Pancreas (tissue), 10 donors: Measurements from ENCODE around the gene MAML3. TPM values are rescaled to one million over a fixed set of nuclear protein-coding genes. Genes with fewer than 3 reads are reported as not detected.

Experiments
- ATAC-seq, 4 donors: fragments of 200-7000 bp; cut with Tn5 transposase; one replicate each; pipeline versions ENCODE4 v1.8.0 to v1.9.1; 2020; ENCODE audit warnings: mild to moderate bottlenecking in 4 of 4, moderate library complexity in 4 of 4
- DNase-seq, 6 donors: peaks; one replicate each; pipeline ENCODE4 v3.0.0-alpha.2; 2020
- FAIRE-seq: peaks from 2 replicates; lab custom pipeline; 2012; peaks lifted over from hg19 to GRCh38; lab: Jason Lieb, UNC
- H3K27ac ChIP-seq, 4 donors: fragments of 200-600 bp; sonication (generic); 1 replicate in 3 of 4; 2 replicates in 1 of 4; pipeline versions ENCODE4 v1.5.0 to v1.8.0; 2020
- H3K27me3 ChIP-seq, 4 donors: fragments of 200-600 bp; one replicate each; pipeline ENCODE4 v1.8.0; 2021
- H3K36me3 ChIP-seq, 3 donors: fragments of 200-600 bp; sonication (generic) in 1 of 3; one replicate each; pipeline versions ENCODE4 v1.5.0 to v1.8.0; 2020 to 2021
- H3K4me1 ChIP-seq, 3 donors: fragments of 200-600 bp; one replicate each; pipeline ENCODE4 v1.8.0; 2021
- H3K4me3 ChIP-seq, 4 donors: fragments of 200-600 bp; sonication (generic) in 2 of 4; one replicate each; pipeline versions ENCODE4 v1.5.0 to v1.8.0; 2020 to 2021
- H3K9me3 ChIP-seq, 4 donors: fragments of 200-600 bp; one replicate each; pipeline ENCODE4 v1.8.0; 2021
- WGBS, 2 donors: extraction: QIAGEN DNeasy Blood & Tissue Kit; methylation state at CpG; one replicate each; pipeline ENCODE4 v1.1.7; 2013; 5-methylcytosine and 5-hydroxymethylcytosine counted together
- intact Hi-C, 3 donors: fragments of 100-400 bp; cut with DNase I; formaldehyde crosslinking; loops; one replicate each; pipeline versions ENCODE4 v1.11.1 to v1.14.2; 2022
- polyA plus RNA-seq, 2 donors: library from polyadenylated mRNA; stranded (reverse); fragments of 200-250 nt; gene quantifications; one replicate each; pipeline ENCODE4 v1.2.3, GENCODE V29; 2013
- total RNA-seq, 6 donors: library from RNA; stranded (reverse); fragmentation: NEBNext Ultra II Directional in 4 of 6; extraction: Animal tissue kit (Norgen Biotek cat#: 25700) in 4 of 6; gene quantifications; one replicate each; pipeline versions ENCODE4 v1.2.1 to v1.2.4, GENCODE V29; 2021 to 2023
- TF ChIP-seq, protein P1 (sequence below), 4 donors: fragments of 200-600 bp; sonication (generic) in 3 of 4; IDR thresholded peaks; one replicate each; pipeline versions ENCODE4 v1.5.0 to v1.8.0; 2021; ENCODE audit warnings: antibody characterized with exemption in 4 of 4
- donor health status: healthy with polysubstance abuse.
- donor health status: DM: no; HTN: no; CAD: no; lungs with moderate emphysema.
- donor health status: DM: no; HTN: no; CAD: no.
- donor health status: control.
- donor health status: control.
- donor health status: Bipolar disorder and iron deficiency.
- donor health status: DM: yes; HTN: yes; CAD: no.
- donor health status: DM: no; HTN: no; CAD: no.
- donor health status: DM: no; HTN: no; CAD: no.
- donor health status: DM: yes; HTN: yes; CAD: no.

MAML3 gene
- total and polyA plus RNA-seq, 8 donors: 3.8 to 8.9 (median 5.9) TPM

- intact Hi-C loops: no loop called here
- Histone ChIP-seq H3K4me1 (no peaks in the 10 kb centered on the region), H3K9me3 (no peaks in the 10 kb centered on the region), H3K27ac (no peak overlapping the region), H3K4me3 (no peak overlapping the region), H3K36me3 (no peaks in the 10 kb centered on the region), H3K27me3 (no peaks in the 10 kb centered on the region)
- ATAC-seq (no peak), FAIRE-seq (no peak), DNase-seq (no peak)
- 70 to 73% methylated on average over 3 of the region's 3 CpGs for WGBS, 2 donors
- TF ChIP-seq, protein P1, sequence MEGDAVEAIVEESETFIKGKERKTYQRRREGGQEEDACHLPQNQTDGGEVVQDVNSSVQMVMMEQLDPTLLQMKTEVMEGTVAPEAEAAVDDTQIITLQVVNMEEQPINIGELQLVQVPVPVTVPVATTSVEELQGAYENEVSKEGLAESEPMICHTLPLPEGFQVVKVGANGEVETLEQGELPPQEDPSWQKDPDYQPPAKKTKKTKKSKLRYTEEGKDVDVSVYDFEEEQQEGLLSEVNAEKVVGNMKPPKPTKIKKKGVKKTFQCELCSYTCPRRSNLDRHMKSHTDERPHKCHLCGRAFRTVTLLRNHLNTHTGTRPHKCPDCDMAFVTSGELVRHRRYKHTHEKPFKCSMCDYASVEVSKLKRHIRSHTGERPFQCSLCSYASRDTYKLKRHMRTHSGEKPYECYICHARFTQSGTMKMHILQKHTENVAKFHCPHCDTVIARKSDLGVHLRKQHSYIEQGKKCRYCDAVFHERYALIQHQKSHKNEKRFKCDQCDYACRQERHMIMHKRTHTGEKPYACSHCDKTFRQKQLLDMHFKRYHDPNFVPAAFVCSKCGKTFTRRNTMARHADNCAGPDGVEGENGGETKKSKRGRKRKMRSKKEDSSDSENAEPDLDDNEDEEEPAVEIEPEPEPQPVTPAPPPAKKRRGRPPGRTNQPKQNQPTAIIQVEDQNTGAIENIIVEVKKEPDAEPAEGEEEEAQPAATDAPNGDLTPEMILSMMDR (IDR thresholded peaks at IDR 0.05): no peak
Measured at GRCh38 chr4:139781066-139781465, 372.9 kb downstream of the MAML3 start.

DNA sequence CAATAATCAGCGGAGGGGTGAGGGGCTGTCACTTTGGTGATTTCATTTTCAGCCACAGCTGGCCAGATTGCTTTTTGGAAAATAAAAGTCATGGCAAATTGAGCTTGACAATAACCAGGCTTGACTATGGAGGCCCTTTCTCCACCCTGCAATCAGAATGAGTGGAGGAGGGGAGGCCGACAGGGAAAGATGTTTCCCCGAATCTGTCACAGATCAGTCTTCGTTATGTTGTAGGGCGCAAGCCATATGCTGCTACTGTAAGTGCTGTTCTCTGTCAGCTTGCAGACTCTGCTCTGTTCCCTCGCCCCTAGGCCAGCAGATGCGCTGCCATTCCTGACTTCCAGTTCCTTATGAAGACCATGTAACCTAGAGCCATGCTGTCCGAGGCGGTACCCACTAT lies 374.3 kb downstream of the MAML3 start:
- WGBS, 2 donors: 93 to 94% methylated on average over 9 of the region's 9 CpGs
- TF ChIP-seq, protein P1 (IDR thresholded peaks at IDR 0.05): no peak
- Histone ChIP-seq H3K27ac (no peak overlapping the region), H3K9me3 (no peaks in the 10 kb centered on the region), H3K36me3 (no peaks in the 10 kb centered on the region), H3K4me3 (no peak overlapping the region), H3K27me3 (no peaks in the 10 kb centered on the region), H3K4me1 (no peaks in the 10 kb centered on the region)
- FAIRE-seq: no peak
- DNase-seq: no peak
- ATAC-seq: no peak
- intact Hi-C loops: no loop called here

DNA sequence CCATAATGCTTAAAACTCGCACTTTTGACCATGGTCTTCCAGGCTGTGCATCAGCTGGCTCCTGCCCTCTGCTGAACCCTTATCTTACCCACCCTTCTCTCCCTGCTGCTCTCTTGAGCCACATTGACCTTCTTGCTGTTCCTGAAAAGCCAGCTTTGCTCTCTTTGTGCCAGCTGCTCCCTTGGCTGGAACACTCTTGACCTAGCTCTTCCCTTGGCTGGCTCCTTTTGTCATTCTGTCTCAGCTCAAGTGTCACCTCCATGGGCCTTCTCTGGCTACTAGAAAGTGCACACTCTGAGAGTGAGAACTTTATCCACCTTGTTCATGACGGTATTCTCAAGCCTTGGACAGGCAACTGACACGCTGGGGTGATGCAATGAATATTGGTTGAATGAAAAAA lies 376.2 kb downstream of the MAML3 start:
- FAIRE-seq: no peak
- no peak overlapping the region for H3K27ac ChIP-seq
- intact Hi-C loops: no loop called here
- H3K9me3 ChIP-seq: no peaks in the 10 kb centered on the region
- no peaks in the 10 kb centered on the region for H3K36me3 ChIP-seq
- no peak for DNase-seq
- H3K4me1 ChIP-seq: no peaks in the 10 kb centered on the region
- ATAC-seq: no peak
- H3K27me3 ChIP-seq: no peaks in the 10 kb centered on the region
- TF ChIP-seq, protein P1 (IDR thresholded peaks at IDR 0.05): no peak
- 97 to 98% methylated on average over 3 of the region's 3 CpGs for WGBS, 2 donors
- H3K4me3 ChIP-seq: no peak overlapping the region

- TF ChIP-seq, protein P1 (IDR thresholded peaks at IDR 0.05): no peak
- Histone ChIP-seq H3K36me3 (no peaks in the 10 kb centered on the region), H3K27ac (no peak overlapping the region), H3K4me1 (no peaks in the 10 kb centered on the region), H3K27me3 (no peaks in the 10 kb centered on the region), H3K9me3 (no peaks in the 10 kb centered on the region), H3K4me3 (no peak overlapping the region)
- no peak for FAIRE-seq
- no peak for DNase-seq
- intact Hi-C loops: no loop called here
- WGBS, 2 donors: 77 to 92% methylated on average over 4 of the region's 4 CpGs
- ATAC-seq: no peak
Measured at GRCh38 chr4:139776235-139776634, 377.7 kb downstream of the MAML3 start.

DNA sequence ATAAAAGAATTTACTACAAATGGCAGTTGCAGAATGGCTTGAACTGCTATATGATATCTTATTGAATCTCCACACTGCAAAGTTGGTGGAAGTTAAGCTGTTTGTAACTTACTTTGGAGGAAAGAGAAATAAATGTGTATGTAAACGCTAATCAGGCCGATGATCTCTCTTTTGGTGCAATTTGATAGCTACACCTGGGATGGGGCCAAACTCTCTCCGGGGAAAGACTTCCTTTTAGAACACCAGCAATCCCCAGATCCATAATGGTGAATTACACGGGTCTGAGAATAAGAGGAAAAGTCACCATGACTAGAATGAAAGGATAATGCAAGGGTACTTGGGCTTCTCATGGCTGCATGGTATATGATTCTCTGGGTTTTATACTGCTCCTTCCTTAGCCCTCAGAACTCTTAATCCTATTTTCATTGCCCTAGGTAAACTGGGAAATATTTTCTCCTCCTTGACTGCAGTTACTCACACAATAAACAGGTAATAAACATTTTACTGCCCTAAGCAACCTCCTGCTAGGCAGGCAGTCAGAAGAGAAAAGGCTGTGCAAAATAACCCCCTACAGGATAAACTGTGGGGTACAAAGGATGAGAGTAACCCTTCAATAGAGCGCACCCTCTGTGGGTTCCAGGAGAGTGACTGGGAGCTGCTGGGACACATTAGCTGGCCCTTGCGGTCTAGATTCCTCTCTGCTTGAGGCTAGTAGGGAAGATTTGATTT lies 379.1 kb downstream of the MAML3 start:
- no peak for ATAC-seq
- Histone ChIP-seq H3K9me3 (no peaks in the 10 kb centered on the region), H3K27ac (no peak overlapping the region), H3K4me3 (no peak overlapping the region), H3K4me1 (no peaks in the 10 kb centered on the region), H3K27me3 (no peaks in the 10 kb centered on the region), H3K36me3 (no peaks in the 10 kb centered on the region)
- no peak for FAIRE-seq
- TF ChIP-seq, protein P1 (IDR thresholded peaks at IDR 0.05): no peak
- intact Hi-C loops: no loop called here
- no peak for DNase-seq
- 65 to 68% methylated on average over 6 of the region's 6 CpGs for WGBS, 2 donors
